Skeletal muscle tissue (tissue), 4 donors: ENCODE data around the gene THOP1. TPM values are rescaled to one million over a fixed set of nuclear protein-coding genes. Genes with fewer than 3 reads are reported as not detected.

ENCODE experiments used
- H3K27ac ChIP-seq: one replicate; pipeline ENCODE4 v1.7.0; 2013; ENCODE audit warnings: mild to moderate bottlenecking, low read depth, low read length, inconsistent platforms
- H3K27me3 ChIP-seq, 3 donors: one replicate each; pipeline ENCODE4 v1.7.0; 2013; ENCODE audit warnings: low read length in 3 of 3; ENCODE audit not compliant: control insufficient read depth in 3 of 3, insufficient read depth in 3 of 3
- H3K36me3 ChIP-seq, 3 donors: one replicate each; pipeline ENCODE4 v1.7.0; 2013; ENCODE audit warnings: low read length in 3 of 3; ENCODE audit not compliant: control insufficient read depth in 3 of 3, insufficient read depth in 3 of 3
- H3K4me1 ChIP-seq, 3 donors: one replicate each; pipeline ENCODE4 v1.7.0; 2013; ENCODE audit warnings: low read length in 3 of 3, mild to moderate bottlenecking in 3 of 3; ENCODE audit not compliant: control insufficient read depth in 3 of 3, insufficient read depth in 3 of 3
- H3K4me3 ChIP-seq, 3 donors: one replicate each; pipeline ENCODE4 v1.7.0; 2013; ENCODE audit warnings: low read length in 3 of 3
- H3K9ac ChIP-seq, 3 donors: one replicate each; pipeline ENCODE4 v1.7.0; 2013; ENCODE audit warnings: low read length in 3 of 3, mild to moderate bottlenecking in 3 of 3, moderate library complexity in 2 of 3, low read depth in 1 of 3
- H3K9me3 ChIP-seq, 3 donors: one replicate each; pipeline ENCODE4 v1.7.0; 2013; ENCODE audit warnings: low read length in 3 of 3; ENCODE audit not compliant: control insufficient read depth in 3 of 3
- total RNA-seq: library from RNA; depleted of rRNA; stranded (reverse); fragments of >200 nt; gene quantifications from one replicate; pipeline ENCODE4 v1.2.3, GENCODE V29; 2014
- donor health status: Osteomylitis.

THOP1 gene
- total RNA-seq, 1 donor from 2014 or later = 34.4 TPM

GRCh38 chr19:2782329-2782935 lies 2.9 kb upstream of the THOP1 start:
- Histone ChIP-seq H3K27ac (peak overlapping the region; percentile 97), H3K27me3 (no peaks in the 10 kb centered on the region), H3K4me3 (peak overlapping the region; percentile 80 to 98 (median 97)), H3K4me1 (peaks cover 53 to 67% (median 64%) of the 10 kb centered on the region in 3 donors), H3K9ac (peak overlapping the region; percentile 96 to 100 (median 99)), H3K9me3 (no peaks in the 10 kb centered on the region), H3K36me3 (no peaks in the 10 kb centered on the region)

GRCh38 chr19:2782936-2783780 lies 2.1 kb upstream of the THOP1 start, which contains the start of gene SGTA:
Gene SGTA, minus strand, starts transcription at chr19:2783273. Its CDS starts 14,205 bp downstream, at chr19:2769068.
- Histone ChIP-seq H3K4me3 (peak within 1 kb of the TSS; percentile 80 to 98 (median 97)), H3K9ac (peak within 1 kb of the TSS; percentile 96 to 100 (median 99)), H3K9me3 (no peaks in the 10 kb centered on the region), H3K4me1 (peaks cover 50 to 67% (median 58%) of the 10 kb centered on the region in 3 donors), H3K27ac (peak within 1 kb of the TSS; percentile 97), H3K27me3 (no peaks in the 10 kb centered on the region), H3K36me3 (no peaks in the 10 kb centered on the region)

- no peaks in the 10 kb centered on the region for H3K9me3 ChIP-seq
- peak overlapping the region in 1 of 3 donors; percentile 39 for H3K9ac ChIP-seq
- no peaks in the 10 kb centered on the region for H3K36me3 ChIP-seq
- peak overlapping the region; percentile 59 for H3K27ac ChIP-seq
- peak overlapping the region; percentile 80 to 98 (median 97) for H3K4me3 ChIP-seq
- H3K27me3 ChIP-seq = no peaks in the 10 kb centered on the region
- H3K4me1 ChIP-seq = peaks cover 46 to 64% (median 53%) of the 10 kb centered on the region in 3 donors
These were observed 1.5 kb upstream of the THOP1 start for GRCh38 chr19:2783781-2784145.

GRCh38 chr19:2787115-2787514 lies 1.8 kb downstream of the THOP1 start:
- Histone ChIP-seq H3K4me1 (peaks cover 24 to 35% (median 28%) of the 10 kb centered on the region in 3 donors), H3K4me3 (no peak overlapping the region), H3K9me3 (no peaks in the 10 kb centered on the region), H3K36me3 (peaks cover 4 to 9% (median 9%) of the 10 kb centered on the region in 3 donors), H3K27me3 (no peaks in the 10 kb centered on the region), H3K9ac (no peak overlapping the region), H3K27ac (no peak overlapping the region)

GRCh38 chr19:2788237-2788636 lies 2.9 kb downstream of the THOP1 start:
- peaks cover 4 to 9% (median 9%) of the 10 kb centered on the region in 3 donors for H3K36me3 ChIP-seq

GRCh38 chr19:2790194-2790556 lies 4.9 kb downstream of the THOP1 start:
- Histone ChIP-seq H3K27me3 (no peaks in the 10 kb centered on the region), H3K4me3 (no peak overlapping the region), H3K9me3 (no peaks in the 10 kb centered on the region), H3K27ac (no peak overlapping the region), H3K36me3 (peaks cover 11 to 19% (median 17%) of the 10 kb centered on the region in 3 donors), H3K9ac (peak overlapping the region in 1 of 3 donors; percentile 4), H3K4me1 (peaks cover 7 to 10% (median 8%) of the 10 kb centered on the region in 3 donors)

More at GRCh38 chr19:2788237-2788636, 2.9 kb downstream of the THOP1 start:
- Histone ChIP-seq H3K27ac (no peak overlapping the region), H3K4me1 (peaks cover 20 to 27% (median 23%) of the 10 kb centered on the region in 3 donors), H3K27me3 (no peaks in the 10 kb centered on the region), H3K9me3 (no peaks in the 10 kb centered on the region), H3K4me3 (no peak overlapping the region), H3K9ac (no peak overlapping the region)

- Histone ChIP-seq H3K36me3 (peaks cover 16 to 24% (median 23%) of the 10 kb centered on the region in 3 donors), H3K27me3 (no peaks in the 10 kb centered on the region), H3K4me3 (no peak overlapping the region), H3K27ac (no peak overlapping the region), H3K9ac (no peak overlapping the region), H3K9me3 (no peaks in the 10 kb centered on the region), H3K4me1 (peaks cover 7 to 8% (median 7%) of the 10 kb centered on the region in 3 donors)
These were observed 5.4 kb downstream of the THOP1 start for GRCh38 chr19:2790557-2791271.

GRCh38 chr19:2791440-2791839 lies 6.1 kb downstream of the THOP1 start:
- Histone ChIP-seq H3K27ac (no peak overlapping the region), H3K9me3 (no peaks in the 10 kb centered on the region), H3K4me3 (no peak overlapping the region), H3K27me3 (no peaks in the 10 kb centered on the region), H3K9ac (no peak overlapping the region), H3K36me3 (peaks cover 21 to 28% (median 24%) of the 10 kb centered on the region in 3 donors), H3K4me1 (peaks cover 0 to under 1% (median under 1%) of the 10 kb centered on the region in 3 donors)

GRCh38 chr19:2791876-2792275 lies 6.6 kb downstream of the THOP1 start:
- peaks cover 22 to 28% (median 24%) of the 10 kb centered on the region in 3 donors for H3K36me3 ChIP-seq
- no peak overlapping the region for H3K4me3 ChIP-seq
- no peaks in the 10 kb centered on the region for H3K4me1 ChIP-seq
- H3K27ac ChIP-seq = no peak overlapping the region
- no peak overlapping the region for H3K9ac ChIP-seq
- no peaks in the 10 kb centered on the region for H3K27me3 ChIP-seq
- no peaks in the 10 kb centered on the region for H3K9me3 ChIP-seq
